PFSK-1 (cell line): ENCODE data around the gene ATCAY.

Source experiments
- FOXP2 ChIP-seq: optimal IDR thresholded peaks from 2 replicates; pipeline ENCODE3; 2011; ENCODE audit warnings: borderline replicate concordance, control low read depth, inconsistent platforms; ENCODE audit not compliant: insufficient read depth; ENCODE audit errors: extremely low read length, extremely low read depth
- POLR2AphosphoS5 ChIP-seq: IDR thresholded peaks from 2 replicates; pipeline ENCODE4 v1.6.1; 2012; ENCODE audit warnings: low read depth, mild to moderate bottlenecking, control low read depth, low read length, moderate library complexity
- REST ChIP-seq, 2 experiments: IDR thresholded peaks; 2 replicates each; pipeline versions ENCODE4 v1.6.1 to v1.8.0; 2011 to 2012; ENCODE audit warnings: low read depth in 2 of 2, low read length in 2 of 2, control low read depth in 1 of 2, inconsistent platforms in 1 of 2, mild to moderate bottlenecking in 1 of 2, moderate library complexity in 1 of 2; ENCODE audit not compliant: insufficient read depth in 1 of 2
- SIN3A ChIP-seq: IDR thresholded peaks from 2 replicates; pipeline ENCODE4 v1.6.1; 2012; ENCODE audit warnings: mild to moderate bottlenecking, low read length, moderate library complexity, borderline replicate concordance; ENCODE audit not compliant: insufficient read depth
- TAF1 ChIP-seq: IDR thresholded peaks from 2 replicates; pipeline ENCODE4 v1.6.1; 2012; ENCODE audit warnings: low read length, control low read depth, borderline replicate concordance; ENCODE audit not compliant: insufficient read depth

Gene ATCAY

GRCh38 chr19:3970313-3970807 is 89.9 kb downstream of the ATCAY start:
- TF ChIP-seq POLR2AphosphoS5 (no peak), REST (IDR thresholded peaks at IDR 0.05; ENCODE audit: insufficient read depth in 1 of 2, low read depth in 2 of 2, low read length in 2 of 2) (no peak), TAF1 (no peak), SIN3A (no peak), FOXP2 (no peak)

- TF ChIP-seq REST (IDR thresholded peaks at IDR 0.05; ENCODE audit: insufficient read depth in 1 of 2, low read depth in 2 of 2, low read length in 2 of 2): peak; percentile 90 to 94
- peak; percentile 65; the same call in 1 of the 2 replicates for TF ChIP-seq POLR2AphosphoS5
- no peak for TF ChIP-seq TAF1
- TF ChIP-seq FOXP2: peak; percentile 59
- TF ChIP-seq SIN3A: no peak
These were observed 90.5 kb downstream of the ATCAY start, which contains the start of gene DAPK3 for GRCh38 chr19:3970808-3971598. Gene DAPK3, minus strand, starts transcription at chr19:3971099. Its CDS starts 1,364 bp downstream, at chr19:3969735.

GRCh38 chr19:3975144-3975543 is 94.7 kb downstream of the ATCAY start:
- TF ChIP-seq TAF1 (no peak), FOXP2 (no peak), SIN3A (no peak), REST (IDR thresholded peaks at IDR 0.05; ENCODE audit: insufficient read depth in 1 of 2, low read depth in 2 of 2, low read length in 2 of 2) (no peak), POLR2AphosphoS5 (no peak; the same call in 1 of the 2 replicates)

- TF ChIP-seq REST (IDR thresholded peaks at IDR 0.05; ENCODE audit: insufficient read depth in 1 of 2, low read depth in 2 of 2, low read length in 2 of 2) (no peak), FOXP2 (no peak), POLR2AphosphoS5 (peak; percentile 63; the same call in 1 of the 2 replicates), SIN3A (no peak), TAF1 (no peak; the same call in 1 of the 2 replicates)
These were observed 95.2 kb downstream of the ATCAY start for GRCh38 chr19:3975637-3976087.
